MM.1S (cell line): ENCODE results near the gene GMPR2.
A peak's percentile ranks its signal among the peaks of the same experiment; 100 is the strongest.
"Not testable (repeated sequence)": the region's sequence is repeated elsewhere in the genome, so short reads cannot be mapped to it uniquely, and the experiment has no call there.

Source experiments
- DNase-seq: peaks from one replicate; pipeline ENCODE4 v3.0.0-alpha.2; 2015
- H2AFZ ChIP-seq: fragments of 300-600 bp; sonication (generic); 2 replicates; pipeline ENCODE4 v1.6.0; 2016; ENCODE audit warnings: antibody characterized with exemption, low read length
- H3F3A ChIP-seq: fragments of 300-600 bp; sonication (generic); 2 replicates; pipeline ENCODE4 v1.6.1; 2016; ENCODE audit warnings: mild to moderate bottlenecking, antibody characterized with exemption, low read length, moderate library complexity, mixed read lengths; ENCODE audit not compliant: insufficient read depth
- H3K27ac ChIP-seq: fragments of 300-600 bp; sonication (generic); 2 replicates; pipeline ENCODE4 v1.5.1; 2016; ENCODE audit warnings: mild to moderate bottlenecking, low read length
- H3K27me3 ChIP-seq: fragments of 300-600 bp; sonication (generic); replicated peaks from 2 replicates; pipeline ENCODE4 v1.6.0; 2016; ENCODE audit warnings: low read length; ENCODE audit not compliant: insufficient read depth
- H3K36me3 ChIP-seq: fragments of 300-600 bp; sonication (generic); replicated peaks from 2 replicates; pipeline ENCODE4 v1.6.1; 2016; ENCODE audit warnings: mild to moderate bottlenecking, low read length, mixed read lengths; ENCODE audit not compliant: insufficient read depth
- H3K4me1 ChIP-seq: fragments of 300-600 bp; sonication (generic); 2 replicates; pipeline ENCODE4 v1.6.1; 2016; ENCODE audit warnings: low read length, mixed read lengths
- H3K4me2 ChIP-seq: fragments of 300-600 bp; sonication (generic); 2 replicates; pipeline ENCODE4 v1.6.0; 2016; ENCODE audit warnings: low read depth, low read length
- H3K4me3 ChIP-seq: fragments of 300-600 bp; sonication (generic); 2 replicates; pipeline ENCODE4 v1.5.1; 2016; ENCODE audit warnings: low read length, mixed read lengths
- H3K79me2 ChIP-seq: fragments of 300-600 bp; sonication (generic); 2 replicates; pipeline ENCODE4 v1.6.1; 2016; ENCODE audit warnings: mixed run types, low read length, mixed read lengths
- H3K9ac ChIP-seq: fragments of 300-600 bp; sonication (generic); 2 replicates; pipeline ENCODE4 v1.6.1; 2016; ENCODE audit warnings: low read length, mixed read lengths
- H3K9me2 ChIP-seq: fragments of 300-600 bp; sonication (generic); replicated peaks from 2 replicates; pipeline ENCODE4 v1.6.1; 2016; ENCODE audit warnings: mild to moderate bottlenecking, low read length, mixed read lengths; ENCODE audit not compliant: insufficient read depth
- H3K9me3 ChIP-seq: fragments of 300-600 bp; sonication (generic); replicated peaks from 2 replicates; pipeline ENCODE4 v1.6.1; 2016; ENCODE audit warnings: mild to moderate bottlenecking, low read length, mixed read lengths; ENCODE audit not compliant: insufficient read depth
- H4K20me1 ChIP-seq: fragments of 300-600 bp; sonication (generic); 2 replicates; pipeline ENCODE4 v1.6.1; 2016; ENCODE audit warnings: mild to moderate bottlenecking, low read length, moderate library complexity, mixed read lengths; ENCODE audit not compliant: insufficient read depth
- EZH2 ChIP-seq: fragments of 300-600 bp; sonication (generic); optimal IDR thresholded peaks from 2 replicates; pipeline ENCODE3; 2017; ENCODE audit warnings: low read depth, mild to moderate bottlenecking, antibody characterized with exemption, low read length, mixed read lengths
- EZH2phosphoT487 ChIP-seq: fragments of 300-600 bp; sonication (generic); IDR thresholded peaks from 2 replicates; pipeline ENCODE4 v1.6.1; 2018; ENCODE audit warnings: antibody characterized with exemption, low read length
- TF ChIP-seq, protein P1 (sequence below): fragments of 300-600 bp; sonication (generic); IDR thresholded peaks from 2 replicates; pipeline ENCODE4 v1.5.1; 2016; ENCODE audit warnings: antibody characterized with exemption, low read length, mixed read lengths

The GMPR2 gene

DNA sequence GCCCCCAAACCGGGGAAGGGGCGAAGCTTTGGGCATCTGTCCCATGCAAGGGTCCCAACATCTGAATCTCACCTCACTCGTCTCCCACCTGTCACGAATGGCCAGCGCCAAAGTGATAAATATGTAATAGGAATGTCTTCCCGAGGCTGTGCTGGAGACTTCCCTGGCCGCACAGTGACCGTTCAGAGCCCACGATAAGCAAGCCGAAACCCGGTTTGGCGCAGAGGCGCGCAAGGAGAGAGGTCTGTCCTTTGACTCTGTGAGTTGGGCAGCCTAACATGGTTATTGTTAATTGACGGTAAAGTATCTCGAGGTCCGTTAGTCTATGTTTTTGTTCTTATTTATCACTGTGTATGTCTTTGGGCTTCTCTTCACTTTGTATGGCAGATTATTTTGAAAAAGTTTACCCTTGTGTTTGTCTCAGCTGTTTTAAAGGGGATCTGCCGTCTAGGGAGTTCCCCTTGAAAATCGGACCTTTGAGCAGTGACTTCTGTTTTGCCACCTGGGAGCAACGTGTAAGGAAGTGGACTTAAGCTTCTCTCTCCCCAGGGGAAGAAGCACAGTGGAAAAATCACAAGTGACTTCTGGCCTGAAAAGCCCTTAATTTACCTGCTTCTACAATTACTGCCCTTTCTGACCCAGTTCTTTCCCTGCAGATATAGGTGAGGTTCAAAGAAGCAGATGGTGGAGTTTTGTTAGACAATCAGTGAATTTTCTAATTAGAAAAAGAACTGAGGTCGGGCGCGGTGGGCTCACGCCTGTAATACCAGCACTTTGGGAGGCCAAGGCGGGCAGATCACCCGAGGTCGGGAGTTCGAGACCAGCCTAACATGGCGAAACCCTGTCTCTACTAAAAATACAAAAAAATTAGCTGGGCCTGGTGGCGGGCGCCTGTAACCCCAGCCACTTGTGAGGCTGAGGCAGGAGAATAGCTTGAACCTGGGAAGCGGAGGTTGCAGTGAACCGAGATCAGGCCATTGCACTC, 36.4 kb upstream of the GMPR2 start:
- H3K4me2 ChIP-seq: peak overlapping the region; percentile 71
- H3K4me1 ChIP-seq: peaks cover 5% of the 10 kb centered on the region; the same call in 1 of the 2 replicates
- no peaks in the 10 kb centered on the region for H3K9me3 ChIP-seq
- H3K27me3 ChIP-seq: no peaks in the 10 kb centered on the region
- no peaks in the 10 kb centered on the region for H4K20me1 ChIP-seq
- H3K36me3 ChIP-seq: no peaks in the 10 kb centered on the region
- peak overlapping the region; percentile 80 for H3K4me3 ChIP-seq
- H3K9ac ChIP-seq: peak overlapping the region; percentile 99
- peak overlapping the region; percentile 31; the same call in 1 of the 2 replicates for H2AFZ ChIP-seq
- no peaks in the 10 kb centered on the region for H3K9me2 ChIP-seq
- H3K79me2 ChIP-seq: peaks cover 23% of the 10 kb centered on the region
- peaks cover 7% of the 10 kb centered on the region; the same call in 1 of the 2 replicates for H3F3A ChIP-seq
- peak; percentile 18 for DNase-seq
- no peak for TF ChIP-seq EZH2phosphoT487
- TF ChIP-seq, protein P1, sequence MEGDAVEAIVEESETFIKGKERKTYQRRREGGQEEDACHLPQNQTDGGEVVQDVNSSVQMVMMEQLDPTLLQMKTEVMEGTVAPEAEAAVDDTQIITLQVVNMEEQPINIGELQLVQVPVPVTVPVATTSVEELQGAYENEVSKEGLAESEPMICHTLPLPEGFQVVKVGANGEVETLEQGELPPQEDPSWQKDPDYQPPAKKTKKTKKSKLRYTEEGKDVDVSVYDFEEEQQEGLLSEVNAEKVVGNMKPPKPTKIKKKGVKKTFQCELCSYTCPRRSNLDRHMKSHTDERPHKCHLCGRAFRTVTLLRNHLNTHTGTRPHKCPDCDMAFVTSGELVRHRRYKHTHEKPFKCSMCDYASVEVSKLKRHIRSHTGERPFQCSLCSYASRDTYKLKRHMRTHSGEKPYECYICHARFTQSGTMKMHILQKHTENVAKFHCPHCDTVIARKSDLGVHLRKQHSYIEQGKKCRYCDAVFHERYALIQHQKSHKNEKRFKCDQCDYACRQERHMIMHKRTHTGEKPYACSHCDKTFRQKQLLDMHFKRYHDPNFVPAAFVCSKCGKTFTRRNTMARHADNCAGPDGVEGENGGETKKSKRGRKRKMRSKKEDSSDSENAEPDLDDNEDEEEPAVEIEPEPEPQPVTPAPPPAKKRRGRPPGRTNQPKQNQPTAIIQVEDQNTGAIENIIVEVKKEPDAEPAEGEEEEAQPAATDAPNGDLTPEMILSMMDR: no peak
- no peak for TF ChIP-seq EZH2
- H3K27ac ChIP-seq: peak overlapping the region; percentile 88; the same call in 1 of the 2 replicates

DNA sequence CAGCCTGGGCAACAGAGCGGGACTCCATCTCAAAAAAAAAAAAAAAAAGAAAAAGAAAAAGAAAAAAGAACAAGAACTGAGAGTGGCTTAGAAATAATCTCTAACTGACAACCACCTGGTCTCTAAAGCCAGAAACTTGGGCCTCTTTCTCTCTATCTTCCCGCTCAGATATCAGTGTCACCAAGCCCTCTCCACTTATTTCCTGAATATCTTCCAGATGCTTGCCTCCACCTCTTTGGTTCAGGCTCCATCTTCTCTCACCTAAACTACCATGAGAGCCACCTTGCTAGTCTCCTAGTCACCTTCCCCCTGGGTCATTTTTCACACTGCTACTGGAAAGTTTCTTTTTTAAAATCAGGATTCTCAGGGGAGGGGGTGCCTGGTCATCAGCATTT, 35.7 kb upstream of the GMPR2 start:
- Histone ChIP-seq H3K36me3 (no peaks in the 10 kb centered on the region), H3K79me2 (peaks cover 21% of the 10 kb centered on the region), H3K9me2 (no peaks in the 10 kb centered on the region), H3K4me3 (0 out of 2 replicates have a peak overlapping the region, but pooled peaks have one; percentile 20), H3K4me1 (peaks cover 5% of the 10 kb centered on the region; the same call in 1 of the 2 replicates), H3F3A (peaks cover 7% of the 10 kb centered on the region; the same call in 1 of the 2 replicates), H3K9ac (peak overlapping the region; percentile 47; the same call in 1 of the 2 replicates), H4K20me1 (no peaks in the 10 kb centered on the region), H2AFZ (no peak overlapping the region), H3K27me3 (no peaks in the 10 kb centered on the region), H3K9me3 (no peaks in the 10 kb centered on the region), H3K27ac (no peak overlapping the region; the same call in 1 of the 2 replicates), H3K4me2 (peak overlapping the region; percentile 50; the same call in 1 of the 2 replicates)
- no peak for DNase-seq
- TF ChIP-seq, protein P1: no peak
- TF ChIP-seq EZH2 (no peak), EZH2phosphoT487 (no peak)

DNA sequence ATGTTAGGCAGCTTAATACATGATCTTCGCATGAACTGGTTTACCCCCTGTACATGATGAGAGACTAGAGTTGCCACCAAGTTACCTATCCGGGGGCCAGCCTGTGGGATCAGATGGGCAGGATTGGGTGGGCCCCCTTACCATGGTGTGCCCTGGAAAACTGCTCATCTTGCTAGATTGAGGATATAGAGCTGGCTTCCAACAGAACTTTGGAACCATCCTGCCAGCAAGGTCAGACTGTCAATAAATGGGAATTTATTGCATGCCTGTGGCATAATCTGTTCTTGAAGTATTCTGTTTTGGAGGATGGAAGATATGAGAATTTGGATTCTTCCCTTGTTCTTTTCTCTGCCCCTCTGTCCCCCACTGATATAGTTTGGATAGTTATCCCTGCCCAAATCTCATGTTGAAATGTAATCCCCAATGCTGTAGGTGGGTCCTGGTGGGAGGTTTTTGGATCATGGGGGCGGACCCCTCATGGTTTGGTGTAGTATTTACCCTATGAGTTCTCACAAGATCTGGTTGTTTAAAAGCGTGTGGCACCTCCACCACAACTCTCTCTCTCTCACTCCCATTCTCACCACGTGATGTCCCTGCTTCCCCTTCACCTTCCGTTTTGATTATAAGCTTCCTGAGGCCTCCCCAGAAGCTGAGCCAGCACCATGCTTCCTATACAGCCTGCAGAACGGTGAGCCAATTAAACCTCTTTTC, 33.8 kb upstream of the GMPR2 start:
- H4K20me1 ChIP-seq: no peaks in the 10 kb centered on the region
- H2AFZ ChIP-seq: no peak overlapping the region
- no peaks in the 10 kb centered on the region for H3K9me3 ChIP-seq
- H3K4me2 ChIP-seq: no peak overlapping the region
- peaks cover 15% of the 10 kb centered on the region for H3K79me2 ChIP-seq
- H3K27ac ChIP-seq: no peak overlapping the region
- H3K4me1 ChIP-seq: peaks cover 5% of the 10 kb centered on the region; the same call in 1 of the 2 replicates
- no peak overlapping the region for H3K9ac ChIP-seq
- H3K4me3 ChIP-seq: no peak overlapping the region
- no peak for DNase-seq
- peaks cover 7% of the 10 kb centered on the region; the same call in 1 of the 2 replicates for H3F3A ChIP-seq
- TF ChIP-seq EZH2phosphoT487 (no peak), EZH2 (no peak)
- TF ChIP-seq, protein P1: no peak
- H3K9me2 ChIP-seq: no peaks in the 10 kb centered on the region
- no peaks in the 10 kb centered on the region for H3K27me3 ChIP-seq
- H3K36me3 ChIP-seq: no peaks in the 10 kb centered on the region

DNA sequence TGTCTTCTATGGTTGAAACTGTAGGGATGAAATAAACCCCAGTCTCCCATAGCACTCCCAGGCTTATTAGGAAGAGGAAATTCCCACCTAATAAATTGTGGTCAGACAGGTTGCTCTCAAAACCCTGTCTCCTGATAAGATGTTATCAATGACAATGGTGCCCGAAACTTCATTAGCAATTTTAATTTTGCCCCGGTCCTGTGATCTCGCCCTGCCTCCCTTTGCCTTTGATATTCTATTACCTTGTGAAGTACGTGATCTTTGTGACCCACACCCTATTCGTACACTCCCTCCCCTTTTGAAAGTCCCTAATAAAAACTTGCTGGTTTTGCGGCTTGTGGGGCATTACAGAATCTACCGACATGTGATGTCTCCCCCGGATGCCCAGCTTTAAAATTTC, 30.2 kb upstream of the GMPR2 start:
- not testable (repeated sequence) for H3K27ac ChIP-seq, H3K4me3 ChIP-seq, H3K79me2 ChIP-seq, H3K9me2 ChIP-seq, DNase-seq, H2AFZ ChIP-seq, H3K36me3 ChIP-seq, H3K4me1 ChIP-seq, H3K4me2 ChIP-seq, H3K9ac ChIP-seq, H3K27me3 ChIP-seq, H3K9me3 ChIP-seq, H4K20me1 ChIP-seq, H3F3A ChIP-seq
